ENCODE measurements around the gene TFEC. TPM values are rescaled to one million over a fixed set of nuclear protein-coding genes. Genes with fewer than 3 reads are reported as not detected.

Gene TFEC
- total and polyA plus RNA-seq, 2 donors (not counting 3 experiments of a cell fraction or from before 2014, with no cell fraction given), result 3.6 to 7.9 TPM

DNA sequence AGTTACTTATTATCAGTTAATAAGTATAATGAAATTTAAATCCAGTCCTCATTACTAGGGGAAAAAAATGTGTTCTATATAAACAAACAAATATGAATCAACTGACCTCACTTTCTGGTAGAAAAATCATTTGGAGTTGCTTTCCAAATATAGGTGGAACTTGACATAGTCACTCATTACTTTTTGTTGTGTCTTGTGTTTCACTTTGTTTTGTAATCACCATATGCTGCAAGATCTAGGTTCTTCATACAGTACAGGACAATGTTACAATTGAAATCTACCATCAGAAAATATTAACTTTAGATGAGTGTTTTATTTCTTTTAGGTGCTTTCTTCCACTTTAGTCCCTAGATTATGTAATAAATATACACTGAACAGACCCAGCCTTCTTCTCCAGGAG, 16.9 kb downstream of the TFEC start:
- dilution Hi-C loops (cut with MboI; ENCODE audit: extremely low pct_ligation_motif_present, low sequenced_read_pairs) (no loop called here), intact Hi-C loops (cut with micrococcal nuclease) (no loop called here)
- no peaks in the 10 kb centered on the region for H3K79me2 ChIP-seq (ENCODE audit: control insufficient read depth, insufficient read depth, low read length)
- H3K27ac ChIP-seq (ENCODE audit: insufficient read depth, low read depth, low read length), result no peak overlapping the region
- ChIA-PET POLR2A (no interaction called here), CTCF (interaction anchor here (0.8 to 0.9 kb wide), 2 partner anchors 12 to 15 kb away, joined by 3 read pairs; no protein-coding TSS in a partner anchor)
- H3K4me1 ChIP-seq (ENCODE audit: control insufficient read depth, extremely low read depth, insufficient read depth, low read length), result no peaks in the 10 kb centered on the region
- H3K4me2 ChIP-seq (ENCODE audit: insufficient read depth, low read length), result no peak overlapping the region
- H3K9me3 ChIP-seq (replicated peaks; ENCODE audit: control insufficient read depth, insufficient read depth, low read length), result no peaks in the 10 kb centered on the region
- H3K4me3 ChIP-seq (replicated peaks in 1 of 3; ENCODE audit: insufficient read depth in 1 of 3, low read depth in 1 of 3, low read length in 3 of 3), result no peak overlapping the region
- no peaks in the 10 kb centered on the region for H3K9me1 ChIP-seq (replicated peaks; ENCODE audit: control insufficient read depth, extremely low read depth, insufficient read depth, low read length)
- H4K20me1 ChIP-seq (replicated peaks; ENCODE audit: control insufficient read depth, extremely low read depth, insufficient read depth, low read length), result no peaks in the 10 kb centered on the region
- H3K27me3 ChIP-seq (ENCODE audit: control insufficient read depth in 2 of 2, insufficient read depth in 2 of 2, low read length in 2 of 2), result no peaks in the 10 kb centered on the region
- no peak overlapping the region for H3K9ac ChIP-seq (replicated peaks; ENCODE audit: extremely low read depth, insufficient read depth, low read length)
- FAIRE-seq (no peak), DNase-seq (ENCODE audit: low read depth, low spot score) (no peak)
- TF ChIP-seq EZH2 (IDR thresholded peaks at IDR 0.05; ENCODE audit: borderline replicate concordance, low read depth, low read length, severe bottlenecking), result no peak
- TF ChIP-seq FOS (IDR thresholded peaks at IDR 0.05; ENCODE audit: borderline replicate concordance, insufficient read depth, low read length), result no peak
- no peak for TF ChIP-seq CTCF (IDR thresholded peaks at IDR 0.05; ENCODE audit: extremely low read depth in 1 of 2, insufficient read depth in 1 of 2, low read depth in 1 of 2, low read length in 2 of 2)
- no peak for TF ChIP-seq POLR2A (IDR thresholded peaks at IDR 0.05; ENCODE audit: low read depth, low read length)
- TF ChIP-seq POLR2AphosphoS5 (IDR thresholded peaks at IDR 0.05; ENCODE audit: insufficient read depth, low read depth, low read length), result no peak
- TF ChIP-seq MAX (IDR thresholded peaks at IDR 0.05; ENCODE audit: insufficient read depth, insufficient read length), result no peak
- TF ChIP-seq GATA2 (IDR thresholded peaks at IDR 0.05; ENCODE audit: insufficient read depth, insufficient read length, low read depth, low read length), result no peak
- no peak for TF ChIP-seq MYC (IDR thresholded peaks at IDR 0.05; ENCODE audit: low read depth, low read length)
- TF ChIP-seq JUN (IDR thresholded peaks at IDR 0.05; ENCODE audit: borderline replicate concordance, insufficient read depth, insufficient read length, low read depth), result no peak
- H2AFZ ChIP-seq (ENCODE audit: low read depth, low read length), result no peak overlapping the region
- no peaks in the 10 kb centered on the region for H3K36me3 ChIP-seq (ENCODE audit: control insufficient read depth in 2 of 2, extremely low read depth in 1 of 2, insufficient read depth in 2 of 2, low read length in 2 of 2)
- BruUV-seq (replicated peaks), result no TSS peak
